Adrenal gland (tissue), 5 donors: ENCODE results near the gene RPS6KB1.

Experiments
- POLR2A ChIP-seq, 2 donors: fragments of 450-650 bp; IDR thresholded peaks; one replicate each; pipeline ENCODE4 v1.6.1; 2017; ENCODE audit warnings: antibody characterized with exemption in 2 of 2, mild to moderate bottlenecking in 2 of 2, moderate library complexity in 1 of 2
- TF ChIP-seq, protein P1 (sequence below), 6 experiments: fragments of 450-650 bp in 4 of 6; fragments of 200-600 bp in 2 of 6; sonication (generic) in 1 of 6; IDR thresholded peaks; 1 replicate in 5 of 6; 2 replicates in 1 of 6; pipeline versions ENCODE4 v1.5.1 to v1.8.0; 2016 to 2021; ENCODE audit warnings: antibody characterized with exemption in 6 of 6, mild to moderate bottlenecking in 2 of 6, moderate library complexity in 1 of 6
- donor health status: DM: no; HTN: no; CAD: no.

DNA sequence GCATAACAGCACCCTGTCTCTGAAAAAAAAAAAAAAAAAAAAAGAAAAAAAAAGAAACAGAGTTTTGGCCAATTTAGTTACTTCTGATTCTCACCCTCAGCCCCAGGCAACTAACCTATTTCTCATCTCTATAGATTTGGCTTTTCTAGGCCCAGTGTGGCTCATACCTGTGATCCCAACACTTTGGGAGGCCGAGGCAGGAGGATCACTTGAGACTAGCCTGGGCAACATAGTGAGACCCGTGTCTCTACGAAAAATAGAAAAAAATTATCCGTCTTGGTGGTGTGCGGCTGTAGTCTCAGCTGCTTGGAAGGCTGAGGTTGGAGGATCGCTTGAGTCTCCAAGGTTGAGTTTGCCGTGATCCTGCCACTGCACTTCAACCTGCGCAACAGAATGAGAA lies 8.7 kb downstream of the RPS6KB1 start:
- TF ChIP-seq, protein P1, sequence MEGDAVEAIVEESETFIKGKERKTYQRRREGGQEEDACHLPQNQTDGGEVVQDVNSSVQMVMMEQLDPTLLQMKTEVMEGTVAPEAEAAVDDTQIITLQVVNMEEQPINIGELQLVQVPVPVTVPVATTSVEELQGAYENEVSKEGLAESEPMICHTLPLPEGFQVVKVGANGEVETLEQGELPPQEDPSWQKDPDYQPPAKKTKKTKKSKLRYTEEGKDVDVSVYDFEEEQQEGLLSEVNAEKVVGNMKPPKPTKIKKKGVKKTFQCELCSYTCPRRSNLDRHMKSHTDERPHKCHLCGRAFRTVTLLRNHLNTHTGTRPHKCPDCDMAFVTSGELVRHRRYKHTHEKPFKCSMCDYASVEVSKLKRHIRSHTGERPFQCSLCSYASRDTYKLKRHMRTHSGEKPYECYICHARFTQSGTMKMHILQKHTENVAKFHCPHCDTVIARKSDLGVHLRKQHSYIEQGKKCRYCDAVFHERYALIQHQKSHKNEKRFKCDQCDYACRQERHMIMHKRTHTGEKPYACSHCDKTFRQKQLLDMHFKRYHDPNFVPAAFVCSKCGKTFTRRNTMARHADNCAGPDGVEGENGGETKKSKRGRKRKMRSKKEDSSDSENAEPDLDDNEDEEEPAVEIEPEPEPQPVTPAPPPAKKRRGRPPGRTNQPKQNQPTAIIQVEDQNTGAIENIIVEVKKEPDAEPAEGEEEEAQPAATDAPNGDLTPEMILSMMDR (IDR thresholded peaks at IDR 0.05), result no peak
- no peak for TF ChIP-seq POLR2A (IDR thresholded peaks at IDR 0.05)
